Measurements from ENCODE around the gene EXPH5.
A peak's percentile ranks its signal among the peaks of the same experiment; 100 is the strongest.

Gene EXPH5

DNA sequence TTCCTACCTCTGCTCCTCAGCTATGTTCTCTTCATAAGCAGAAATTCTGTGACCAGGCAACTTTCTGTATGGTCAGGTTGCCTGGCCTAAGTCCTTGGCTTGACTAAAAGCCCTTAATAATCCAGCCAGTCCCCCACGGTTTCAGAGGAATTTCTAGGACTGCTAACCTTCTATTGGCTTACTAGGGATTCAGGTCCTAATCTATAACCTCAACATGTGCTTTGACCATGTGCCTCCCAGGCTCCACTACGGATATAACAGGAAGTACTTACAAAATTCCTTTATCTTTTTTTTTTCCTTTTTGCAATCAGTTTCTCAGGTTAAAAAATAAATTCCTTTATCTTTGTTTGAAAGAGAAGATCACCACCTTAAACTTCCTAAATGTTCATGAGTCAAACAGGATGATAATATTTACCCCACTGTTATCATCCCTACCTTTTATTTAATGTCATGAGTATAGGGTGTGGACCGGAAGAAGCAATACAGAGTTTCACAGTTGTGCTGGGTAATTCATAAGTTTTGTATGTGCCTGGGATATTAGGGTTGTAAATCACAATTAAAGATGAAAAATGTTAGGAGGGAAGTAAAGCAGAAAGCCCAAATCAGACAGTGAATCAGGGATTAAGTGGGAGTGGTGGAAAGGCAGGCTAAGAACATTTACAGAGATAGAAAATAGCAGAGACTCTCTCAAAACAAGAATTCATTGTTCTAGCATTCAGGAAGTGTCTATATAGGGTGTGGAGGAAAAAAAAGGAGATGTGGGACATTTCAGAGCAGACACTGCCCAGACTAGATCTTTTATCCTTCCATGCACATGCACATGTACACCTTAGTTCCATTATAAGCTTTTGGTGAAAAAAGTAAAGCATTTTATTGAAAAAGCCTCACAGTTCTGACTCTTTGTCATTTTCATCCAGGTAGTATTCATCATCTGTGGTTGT is 84.6 kb downstream of the EXPH5 start:
- DNase-seq: no peak

- peak; percentile 27 for DNase-seq
Measured at GRCh38 chr11:108501396-108501795, 92.2 kb downstream of the EXPH5 start.

DNA sequence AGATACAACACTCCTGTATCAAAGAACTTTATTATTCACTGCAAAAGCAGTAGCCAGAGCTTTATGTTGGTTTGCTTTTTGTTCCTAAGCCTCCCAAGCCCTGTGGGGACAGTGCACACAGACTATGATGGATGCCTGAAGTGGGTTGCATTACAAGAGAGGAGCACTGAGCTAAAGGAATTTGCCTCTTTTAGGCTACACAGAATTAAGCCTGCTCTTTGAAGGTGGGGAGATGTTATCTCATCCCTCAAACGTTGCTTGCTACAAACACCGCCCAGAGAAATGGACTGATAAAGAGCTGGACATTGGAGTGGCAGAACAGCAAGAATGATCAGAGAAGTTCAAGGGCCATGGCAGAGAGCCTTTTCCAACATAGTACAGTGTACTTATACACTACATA is 92.8 kb downstream of the EXPH5 start:
- DNase-seq: no peak

GRCh38 chr11:108500169-108500568 is 93.4 kb downstream of the EXPH5 start:
- DNase-seq: no peak

DNA sequence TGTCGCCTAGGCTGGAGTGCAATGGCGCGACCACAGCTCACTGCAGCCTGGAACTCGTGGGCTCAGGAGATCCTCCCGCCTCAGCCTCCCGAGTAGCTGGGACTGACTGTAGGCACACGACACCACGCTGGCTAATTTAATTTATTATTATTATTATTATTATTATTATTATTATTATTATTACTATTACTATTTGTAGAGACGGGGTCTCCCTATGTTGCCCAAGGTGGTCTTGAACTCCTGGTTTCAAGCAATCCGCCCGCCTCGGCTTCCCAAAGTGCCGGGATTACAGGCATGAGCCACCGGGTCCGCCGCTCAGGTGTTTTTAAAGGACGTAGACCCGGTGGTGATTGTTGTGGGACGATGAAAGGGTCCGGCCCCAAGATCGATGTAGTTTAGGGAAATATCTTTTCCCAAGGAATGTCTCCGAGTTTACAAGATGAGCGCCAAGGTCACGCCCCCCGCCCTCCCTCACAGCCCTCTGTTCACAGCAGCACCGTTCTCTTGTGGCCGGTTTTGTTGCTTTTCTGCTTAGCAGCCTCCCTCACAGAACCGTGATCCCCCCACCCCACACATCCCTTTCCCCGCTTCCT is 94.7 kb downstream of the EXPH5 start:
- DNase-seq: no peak

- DNase-seq: peak; percentile 64
Measured at GRCh38 chr11:108498046-108498815, 95.3 kb downstream of the EXPH5 start, which contains the start of gene POGLUT3. POGLUT3 (minus strand) TSS chr11:108498384; CDS start chr11:108498366, 18 bp downstream.

- DNase-seq: peak; percentile 99
Measured at GRCh38 chr11:108497317-108498045, 96.1 kb downstream of the EXPH5 start.

GRCh38 chr11:108496643-108497256 is 96.8 kb downstream of the EXPH5 start:
- DNase-seq: no peak

GRCh38 chr11:108495326-108495725 is 98.2 kb downstream of the EXPH5 start:
- DNase-seq: no peak

DNA sequence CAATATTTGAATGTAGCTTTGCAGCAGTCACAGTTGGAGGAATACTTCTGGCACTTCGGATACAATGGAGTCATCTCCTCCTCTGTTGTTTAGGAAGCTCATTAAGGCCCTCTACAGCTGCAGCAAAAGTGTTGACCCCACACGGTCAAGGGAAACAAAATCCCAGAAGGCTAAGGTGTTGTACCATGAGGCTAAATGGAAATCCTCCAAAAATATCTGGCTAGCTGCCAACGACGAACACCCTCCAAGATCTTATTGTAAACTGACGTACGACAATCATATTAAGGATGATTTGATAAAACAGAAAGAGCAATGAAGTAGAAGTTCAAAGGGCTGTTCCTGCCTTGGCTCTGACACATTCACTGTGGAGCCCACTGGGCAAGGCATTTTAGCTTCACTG is 99.4 kb downstream of the EXPH5 start:
- DNase-seq: no peak

DNA sequence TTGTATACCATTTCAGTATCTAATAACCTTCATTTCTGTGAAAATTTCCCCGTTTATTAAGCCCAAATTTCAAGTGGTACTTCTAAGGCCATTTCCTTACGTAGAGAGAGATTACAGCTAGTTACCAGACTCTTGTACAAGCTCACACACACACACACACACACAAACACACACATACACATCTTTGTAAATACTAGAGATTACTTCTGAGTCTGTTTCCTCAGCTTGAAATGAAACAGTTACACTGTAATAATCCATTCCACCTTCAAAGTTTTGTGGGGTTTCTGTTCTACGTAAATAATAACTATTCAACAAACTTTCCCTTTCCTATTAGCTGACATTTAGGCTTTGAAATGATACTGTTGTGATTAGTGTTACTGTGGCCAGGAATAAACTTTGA is 101.6 kb downstream of the EXPH5 start:
- DNase-seq: no peak

DNA sequence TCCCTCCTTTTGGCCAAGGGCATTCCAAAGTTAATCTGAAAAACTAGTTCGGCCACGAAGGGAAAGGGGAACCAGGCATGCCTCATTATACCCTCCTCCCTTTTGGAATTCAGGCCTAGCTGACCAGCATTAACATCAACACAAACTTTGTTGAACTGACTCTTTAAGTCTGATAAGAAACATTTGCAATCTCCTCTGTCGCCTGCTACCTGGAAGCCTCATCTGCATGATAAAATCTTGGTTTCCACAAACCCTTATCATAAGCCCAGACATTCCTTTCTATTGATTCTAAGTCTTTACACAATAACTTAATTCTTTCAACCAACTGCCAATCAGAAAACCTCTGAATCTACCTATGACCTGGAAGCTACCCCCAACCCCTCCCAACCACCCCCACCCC is 106.7 kb downstream of the EXPH5 start:
- no peak for DNase-seq

GRCh38 chr11:108486331-108486730 is 107.2 kb downstream of the EXPH5 start:
- DNase-seq: no peak

- DNase-seq: no peak
Measured at GRCh38 chr11:108483163-108483562, 110.4 kb downstream of the EXPH5 start.

DNA sequence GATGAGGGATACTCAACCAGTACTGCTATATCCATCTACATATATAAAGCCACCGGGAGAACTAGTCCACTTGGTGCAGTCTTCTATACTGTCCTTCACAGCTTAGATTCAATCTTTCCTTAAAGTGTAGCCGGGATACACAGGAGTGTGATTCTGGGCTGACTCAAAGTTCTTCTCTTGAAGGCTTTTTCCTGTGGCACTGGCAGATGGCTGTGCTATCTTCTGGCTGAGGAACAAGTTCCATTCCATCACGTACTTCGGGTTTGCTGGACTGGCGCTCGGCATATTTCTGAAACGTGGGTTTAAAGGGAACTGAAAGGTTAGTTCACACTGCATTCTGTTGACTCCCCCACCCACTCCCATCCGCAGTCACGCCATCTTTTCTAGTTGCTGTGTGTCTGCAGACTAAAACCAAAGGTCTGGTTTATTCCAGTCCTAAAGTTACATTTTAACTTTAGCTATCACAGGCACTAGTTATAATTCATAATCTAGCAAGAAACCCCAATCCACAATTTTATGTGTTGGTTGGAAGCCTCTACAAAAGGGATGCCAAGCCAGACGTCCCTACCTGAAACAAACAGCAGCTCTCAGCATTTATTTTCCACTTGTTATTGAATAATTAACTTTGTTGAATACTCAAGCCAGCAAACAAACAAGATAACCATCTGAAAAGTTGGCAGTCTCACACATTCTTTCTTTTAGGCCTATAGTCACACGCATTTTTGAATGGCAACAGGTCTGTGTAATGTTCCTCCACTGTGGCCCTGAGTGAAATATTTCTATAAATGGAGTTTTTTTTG is 118.7 kb downstream of the EXPH5 start:
- no peak for DNase-seq

DNA sequence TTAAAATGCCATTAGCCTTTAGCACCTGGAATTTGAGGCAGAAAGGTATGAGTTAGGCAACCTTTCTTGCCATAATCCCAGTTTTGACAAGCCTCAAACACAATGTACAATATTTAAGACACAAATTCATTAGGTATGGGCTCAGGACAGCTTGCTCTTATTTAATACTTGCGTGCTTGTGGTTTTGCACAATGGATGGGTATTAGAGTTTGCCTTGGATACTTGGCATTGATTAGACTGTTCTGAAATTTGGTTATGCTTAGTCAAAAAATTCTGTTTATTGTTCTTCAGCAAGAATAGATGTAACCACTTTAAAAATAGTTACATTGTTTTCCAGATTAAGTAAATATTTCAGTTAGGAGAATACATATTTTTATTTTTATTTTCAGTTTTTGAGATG is 120.9 kb downstream of the EXPH5 start:
- no peak for DNase-seq

DNA sequence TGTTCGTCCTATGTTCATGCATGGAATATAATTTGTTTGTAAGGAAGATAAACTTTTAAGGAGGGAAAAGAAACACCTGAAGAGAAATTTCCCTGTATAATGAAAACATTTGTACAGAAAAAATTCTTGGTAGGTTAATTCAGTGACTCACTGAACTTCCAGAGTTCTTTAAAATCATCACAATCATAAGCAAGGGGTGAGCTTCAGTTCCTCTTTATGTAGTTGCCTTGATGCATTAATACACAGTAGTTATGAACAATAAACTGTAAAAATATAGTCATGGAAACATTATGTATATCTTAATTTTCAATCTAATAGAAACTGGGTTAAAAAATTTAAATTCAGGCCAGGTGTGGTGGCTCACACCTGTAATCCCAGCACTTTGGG is 125.1 kb downstream of the EXPH5 start:
- no peak for DNase-seq

GRCh38 chr11:108467091-108467823 is 126.3 kb downstream of the EXPH5 start, which contains the start of gene C11orf65:
C11orf65 (minus strand) TSS chr11:108467529; CDS start chr11:108461559, 5,970 bp downstream.
- DNase-seq: peak; percentile 97

- no peak for DNase-seq
Measured at GRCh38 chr11:108466405-108466804, 127.2 kb downstream of the EXPH5 start.
